HuH-7 (cell line): Measurements from ENCODE around the gene TRIM58.

Source experiments
- DNase-seq: peaks from one replicate; pipeline ENCODE4 v3.0.0; 2011; ENCODE audit warnings: low spot score

Gene TRIM58

DNA sequence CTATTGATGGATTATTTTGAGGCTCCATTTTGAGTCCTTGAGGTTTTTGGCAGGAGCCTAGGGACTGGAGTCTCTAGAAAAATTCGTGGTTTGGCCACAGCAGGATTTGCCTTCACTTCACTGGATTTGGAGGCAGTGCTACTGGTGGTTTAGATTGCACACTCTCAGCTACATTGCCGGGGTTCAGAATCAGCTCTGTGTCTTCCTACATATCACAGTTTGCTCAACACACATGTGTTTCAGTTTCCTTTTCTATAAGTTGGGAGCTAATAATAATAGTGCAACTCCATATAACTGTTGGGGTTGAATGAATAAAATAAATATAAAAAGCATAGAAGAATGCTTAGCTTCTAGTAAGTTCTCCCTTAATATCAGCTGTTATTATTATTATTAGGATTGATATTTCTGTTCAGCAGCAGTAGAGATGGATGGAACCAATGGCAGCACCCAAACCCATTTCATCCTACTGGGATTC, 38.2 kb downstream of the TRIM58 start, which contains the start of gene OR2W3:
Gene OR2W3 (plus strand): TSS at position 425 of the 475 bp plus-strand sequence. CDS start 0 bp downstream, at position 425.
- DNase-seq = no peak

DNA sequence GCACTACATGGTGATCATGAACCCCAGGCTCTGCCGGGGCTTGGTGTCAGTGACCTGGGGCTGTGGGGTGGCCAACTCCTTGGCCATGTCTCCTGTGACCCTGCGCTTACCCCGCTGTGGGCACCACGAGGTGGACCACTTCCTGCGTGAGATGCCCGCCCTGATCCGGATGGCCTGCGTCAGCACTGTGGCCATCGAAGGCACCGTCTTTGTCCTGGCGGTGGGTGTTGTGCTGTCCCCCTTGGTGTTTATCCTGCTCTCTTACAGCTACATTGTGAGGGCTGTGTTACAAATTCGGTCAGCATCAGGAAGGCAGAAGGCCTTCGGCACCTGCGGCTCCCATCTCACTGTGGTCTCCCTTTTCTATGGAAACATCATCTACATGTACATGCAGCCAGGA, 39.0 kb downstream of the TRIM58 start:
- no peak for DNase-seq

DNA sequence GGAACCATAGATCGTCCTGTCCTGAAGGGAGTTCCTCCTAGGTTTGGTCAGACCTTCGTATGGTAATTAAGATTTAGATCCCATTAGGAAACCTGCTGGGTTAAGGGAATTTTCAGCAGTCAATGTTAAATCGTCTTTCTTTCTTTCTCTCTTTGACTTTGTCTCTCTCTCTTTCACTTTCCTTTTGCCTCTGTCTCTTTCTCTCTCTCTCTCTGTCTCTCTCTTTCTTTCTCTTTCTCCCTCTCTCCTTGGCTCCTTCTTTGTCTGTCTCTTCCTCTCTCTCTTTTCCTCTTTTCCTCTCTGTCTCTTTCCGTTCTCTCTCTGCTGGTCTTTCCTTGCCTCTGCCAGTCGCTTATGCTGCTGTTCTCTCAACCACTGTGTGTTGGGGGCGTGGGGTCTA, 47.1 kb downstream of the TRIM58 start:
- no peak for DNase-seq

DNA sequence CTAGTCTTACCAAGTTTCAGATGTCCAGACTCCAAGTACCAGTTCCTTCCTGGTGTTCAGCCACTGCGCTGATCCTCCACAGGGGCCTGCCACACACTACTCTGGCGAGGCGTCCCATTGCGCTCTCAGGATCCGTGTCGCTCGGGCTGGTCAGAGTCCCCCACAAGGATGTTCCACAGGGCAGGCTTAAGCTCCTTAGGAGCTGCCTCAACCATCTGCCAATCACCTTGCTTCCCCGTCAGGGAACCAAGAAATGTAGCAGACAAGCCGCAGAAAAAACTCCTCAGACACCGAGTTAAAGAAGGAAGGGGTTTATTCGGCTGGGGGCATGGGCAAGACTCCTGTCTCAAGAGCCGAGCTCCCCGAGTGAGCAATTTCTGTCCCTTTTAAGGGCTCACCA, 48.2 kb downstream of the TRIM58 start:
- no peak for DNase-seq

DNA sequence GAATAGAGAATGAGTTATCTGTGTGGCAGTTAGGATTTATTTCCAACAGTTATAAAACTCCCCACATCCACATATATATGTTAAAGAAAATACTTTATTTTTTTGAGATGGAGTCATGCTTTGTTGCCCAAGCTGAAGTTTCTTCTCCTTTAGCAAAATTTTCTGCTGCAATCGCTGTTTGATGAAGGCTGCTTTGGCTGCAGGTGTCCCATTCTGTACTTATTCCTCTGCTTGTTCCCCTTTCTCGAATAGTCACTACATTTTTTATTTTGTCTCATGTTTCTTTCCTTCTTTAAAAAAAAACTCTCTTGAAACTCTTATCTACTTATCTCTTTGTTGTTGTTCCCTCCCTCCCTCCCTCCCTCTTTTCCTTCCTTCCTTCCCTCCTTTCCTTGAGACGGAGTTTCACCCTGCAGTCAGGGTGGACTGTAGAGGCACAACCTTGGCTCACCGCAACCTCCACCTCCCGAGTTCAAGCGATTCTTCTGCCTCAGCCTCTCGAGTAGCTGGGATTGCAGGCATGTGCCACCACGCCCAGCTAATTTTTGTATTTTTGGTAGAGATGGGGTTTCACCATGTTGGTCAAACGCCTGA, 49.0 kb downstream of the TRIM58 start:
- no peak for DNase-seq

DNA sequence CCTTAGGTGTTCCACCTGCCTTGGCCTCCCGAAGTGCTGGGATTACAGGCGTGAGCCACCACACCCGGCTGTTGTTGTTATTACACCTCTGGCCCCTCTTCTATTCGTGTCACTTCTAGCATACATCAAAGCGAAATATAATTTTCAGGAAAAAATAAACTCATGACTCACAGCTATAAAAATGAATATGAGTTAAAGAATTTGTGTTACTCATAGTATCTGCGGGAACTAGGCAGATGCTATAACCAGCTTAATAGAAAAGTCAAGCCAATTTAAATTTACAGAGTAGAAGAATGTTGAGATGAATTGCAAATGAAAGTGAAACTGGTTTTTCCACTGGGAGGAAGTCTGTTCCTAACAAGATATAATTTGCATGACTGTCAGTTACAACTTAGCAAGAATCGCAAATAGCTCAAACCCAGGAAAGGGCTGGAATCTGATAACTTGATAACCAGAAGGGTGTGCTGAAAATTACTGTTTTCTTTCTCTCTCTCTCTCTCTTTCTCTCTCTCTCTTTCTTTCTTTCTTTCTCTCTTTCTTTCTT, 49.6 kb downstream of the TRIM58 start:
- DNase-seq = no peak

DNA sequence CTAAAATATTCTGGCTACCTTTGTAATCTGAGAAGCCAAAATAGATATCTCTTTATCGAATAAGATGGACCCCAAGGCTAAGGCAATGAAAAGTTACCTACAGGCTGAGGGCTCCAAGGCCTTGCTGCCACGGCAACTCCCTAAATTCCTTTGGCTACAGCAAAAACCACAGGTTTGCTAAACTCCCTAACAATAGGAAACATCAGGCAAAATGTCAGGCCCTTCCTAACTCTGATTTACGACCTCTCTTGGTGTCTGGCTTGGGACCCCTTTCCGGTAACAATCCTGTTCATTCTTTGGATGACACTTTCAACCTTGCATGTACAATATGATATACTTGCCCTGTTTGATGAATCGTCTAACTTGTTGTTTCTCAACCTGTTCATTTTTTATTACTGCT, 51.8 kb downstream of the TRIM58 start:
- no peak for DNase-seq

DNA sequence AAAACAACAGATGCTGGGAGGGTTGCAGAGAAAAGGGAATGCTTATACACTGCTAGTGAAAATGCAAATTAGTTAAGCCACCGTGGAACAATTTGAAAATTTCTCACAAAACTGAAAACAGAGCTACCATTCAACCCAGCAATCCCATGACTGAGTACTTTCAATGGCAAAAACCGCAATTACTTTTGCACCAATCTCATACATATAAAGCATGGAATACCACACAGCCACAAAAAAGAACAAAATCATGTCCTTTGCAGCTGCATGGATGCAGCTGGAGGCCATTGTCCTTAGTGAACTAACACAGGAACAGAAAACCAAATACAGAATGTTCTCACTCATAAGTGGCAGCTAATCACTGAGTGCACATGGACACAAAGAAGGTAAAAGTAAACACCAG, 56.8 kb downstream of the TRIM58 start:
- DNase-seq = no peak

DNA sequence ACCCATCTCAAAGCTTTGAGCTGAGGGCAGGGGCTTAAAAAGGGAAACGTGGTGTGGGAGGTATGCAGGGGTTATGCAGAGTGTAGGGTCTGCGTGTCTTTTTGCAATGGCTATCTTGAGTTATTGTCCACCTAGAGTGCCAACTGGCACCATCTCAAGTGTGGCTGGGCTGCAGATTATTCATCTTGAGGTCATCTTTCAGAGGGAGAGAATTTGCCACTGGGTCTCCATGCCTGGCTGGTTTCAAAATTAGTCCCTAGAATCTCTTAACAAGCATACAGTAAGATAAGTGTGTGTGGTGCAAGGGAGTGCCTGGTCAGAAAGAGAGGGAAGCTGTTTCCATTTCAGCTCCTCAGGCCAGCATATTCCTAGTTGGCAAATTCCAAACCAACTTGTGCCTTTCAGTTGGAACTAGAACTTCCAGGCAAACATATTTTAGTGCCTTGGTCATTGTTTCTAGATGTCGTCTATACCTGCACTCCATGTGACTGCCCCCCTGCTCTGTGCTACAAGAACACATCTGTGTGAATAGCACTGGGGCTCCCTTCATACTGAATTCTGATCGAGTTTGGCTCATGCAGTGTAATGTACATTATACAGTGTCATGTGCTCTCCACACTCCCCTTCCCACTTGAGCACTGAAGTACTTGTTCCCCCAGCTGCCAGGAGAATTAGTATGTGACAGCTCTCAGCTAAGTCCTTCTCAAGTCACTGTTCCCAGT, 58.1 kb downstream of the TRIM58 start:
- no peak for DNase-seq

DNA sequence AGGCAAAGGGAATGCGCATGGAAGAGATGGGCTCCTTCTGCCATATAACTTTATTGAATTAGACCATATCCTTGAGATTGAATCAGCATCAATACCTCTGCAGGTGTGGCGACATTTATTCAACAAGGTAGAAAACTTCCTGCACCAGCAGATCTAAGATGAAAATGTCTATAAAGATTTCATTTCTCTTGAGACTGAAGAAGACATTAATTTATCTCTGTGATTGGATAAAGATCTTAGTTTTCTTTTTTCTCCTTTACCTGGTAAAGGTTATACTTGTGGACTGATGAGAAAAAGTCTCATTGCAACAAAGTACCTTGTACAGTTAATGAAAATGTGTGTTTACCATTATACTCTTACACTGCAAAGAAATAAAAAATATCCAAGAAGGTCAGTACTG, 63.0 kb downstream of the TRIM58 start, which contains the start of gene OR2T8:
Gene OR2T8 (plus strand): TSS at position 301 of the 400 bp plus-strand sequence. CDS start 766 bp downstream, outside the sequence.
- DNase-seq = no peak

DNA sequence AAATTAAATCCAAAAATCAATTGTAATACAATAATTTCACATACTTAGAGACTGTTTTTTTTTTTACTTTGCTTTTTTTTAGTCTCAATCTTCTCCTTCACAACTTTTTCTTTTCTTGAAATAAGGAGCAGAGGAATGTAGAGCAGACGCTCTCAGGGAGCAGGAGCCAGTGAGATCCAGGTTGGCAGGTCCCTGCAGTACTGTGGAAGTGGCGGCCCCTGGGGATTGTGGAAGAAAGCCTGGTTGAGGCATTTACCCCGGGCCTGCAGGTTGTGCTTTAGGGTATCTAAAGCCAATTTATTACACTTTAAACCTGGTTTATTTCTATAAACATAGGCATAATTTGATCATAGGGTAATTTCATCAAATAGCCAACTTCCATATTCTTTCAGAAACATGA, 67.0 kb downstream of the TRIM58 start:
- no peak for DNase-seq

DNA sequence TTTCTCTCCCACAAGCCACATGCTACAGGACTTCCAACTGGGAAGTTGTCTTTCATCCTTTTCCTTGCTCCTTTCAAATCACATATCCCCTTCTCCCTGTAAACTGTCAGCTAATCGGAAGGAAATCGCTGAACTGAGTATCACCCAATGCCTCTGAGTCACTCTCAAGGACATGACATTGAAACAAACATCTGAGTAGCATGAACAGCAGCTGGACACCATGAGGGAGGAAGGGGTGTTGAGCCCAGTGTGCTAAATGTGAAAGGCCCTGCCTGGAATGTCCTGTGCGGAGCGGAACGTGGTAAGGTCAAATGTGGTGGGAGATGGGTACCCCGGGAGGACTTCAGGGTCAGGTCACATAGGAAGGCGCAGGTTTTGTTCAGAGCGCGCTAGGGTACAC, 67.9 kb downstream of the TRIM58 start, which contains the start of gene OR2AJ1:
Gene OR2AJ1 (plus strand): TSS at position 22 of the 400 bp plus-strand sequence. CDS start 8,880 bp downstream, outside the sequence.
- DNase-seq = no peak
